K562 (cell line): ENCODE results near the gene PNPLA1. TPM values are rescaled to one million over a fixed set of nuclear protein-coding genes. Genes with fewer than 3 reads are reported as not detected.

Experiments used
- ATAC-seq: fragments of 200-7000 bp; cut with Tn5 transposase; 3 replicates; pipeline ENCODE4 v1.9.1; 2020; ENCODE audit warnings: moderate library complexity
- BruUV-seq: library from RNA; stranded (reverse); fragments of 400-500 nt; replicated peaks from 2 replicates; lab custom pipeline; 2021; lab: Mats Ljungman, UMichigan
- CTCF ChIA-PET: fragments of 300-600 bp; formaldehyde crosslinking; extraction: SDS; loops from one replicate; lab custom pipeline; 2021; ENCODE audit warnings: low intra/inter-chr PET ratio; lab: Yijun Ruan, JAX
- POLR2A ChIA-PET: fragments of 300-600, 350-650 bp; sonication (Branson Sonifier 250); formaldehyde crosslinking; extraction: SDS; loops from one replicate; lab custom pipeline; 2021; ENCODE audit warnings: antibody characterized with exemption, inconsistent platforms; lab: Yijun Ruan, JAX
- DNase-seq, 4 experiments: peaks; one replicate each; pipeline versions ENCODE4 v3.0.0 to v3.0.0-alpha.2; 2011 to 2018; ENCODE audit warnings: low spot score in 3 of 4, mixed read lengths in 3 of 4; ENCODE audit errors: extremely low read depth in 1 of 4
- FAIRE-seq: peaks from 2 replicates; lab custom pipeline; 2011; peaks lifted over from hg19 to GRCh38; lab: Jason Lieb, UNC
- H2AFZ ChIP-seq: 2 replicates; pipeline ENCODE4 v1.6.0; 2011; ENCODE audit warnings: low read depth, low read length, control low read depth, inconsistent platforms
- H3K27ac ChIP-seq: fragments of 200-600 bp; 3 replicates; pipeline ENCODE4 v1.8.0; 2011; ENCODE audit warnings: low read depth, mild to moderate bottlenecking, control low read depth, inconsistent platforms, low read length, moderate library complexity, mixed read lengths; ENCODE audit errors: extremely low read depth
- H3K27me3 ChIP-seq, 2 experiments: fragments of 300-600 bp in 1 of 2; 2 replicates in 1 of 2; 3 replicates in 1 of 2; pipeline versions ENCODE4 v1.6.0 to v1.8.0; 2011; ENCODE audit warnings: inconsistent platforms in 2 of 2, low read length in 2 of 2, mild to moderate bottlenecking in 1 of 2, mixed read lengths in 1 of 2, moderate library complexity in 1 of 2; ENCODE audit not compliant: control insufficient read depth in 2 of 2, insufficient read depth in 2 of 2
- H3K36me3 ChIP-seq: fragments of 300-600 bp; 3 replicates; pipeline ENCODE4 v1.8.0; 2011; ENCODE audit warnings: mild to moderate bottlenecking, low read length, inconsistent platforms; ENCODE audit not compliant: control insufficient read depth, insufficient read depth
- H3K4me1 ChIP-seq, 2 experiments: fragments of 200-600 bp in 1 of 2; replicated peaks in 1 of 2; 2 replicates in 1 of 2; 3 replicates in 1 of 2; pipeline versions ENCODE4 v1.5.1 to v1.8.0; 2011; ENCODE audit warnings: inconsistent platforms in 2 of 2, low read length in 2 of 2, mild to moderate bottlenecking in 1 of 2, mixed read lengths in 1 of 2, moderate library complexity in 1 of 2; ENCODE audit not compliant: control insufficient read depth in 2 of 2, insufficient read depth in 2 of 2
- H3K4me2 ChIP-seq: 2 replicates; pipeline ENCODE4 v1.6.1; 2011; ENCODE audit warnings: low read length, control low read depth, inconsistent platforms, mixed read lengths; ENCODE audit not compliant: insufficient read depth
- H3K4me3 ChIP-seq: fragments of 200-600 bp; sonication (generic), shearing (Covaris generic); 2 replicates; pipeline ENCODE4 v1.5.1; 2016; ENCODE audit warnings: control low read depth, inconsistent platforms
- H3K79me2 ChIP-seq: fragments of 200-600 bp; 3 replicates; pipeline ENCODE4 v1.8.0; 2011; ENCODE audit warnings: low read length, inconsistent platforms; ENCODE audit not compliant: control insufficient read depth, insufficient read depth
- H3K9ac ChIP-seq, 2 experiments: 2 replicates each; pipeline versions ENCODE4 v1.6.0 to v1.6.1; 2011; ENCODE audit warnings: low read depth in 2 of 2, low read length in 2 of 2, control low read depth in 1 of 2, inconsistent platforms in 1 of 2, mild to moderate bottlenecking in 1 of 2, mixed read lengths in 1 of 2; ENCODE audit not compliant: insufficient read depth in 1 of 2
- H3K9me1 ChIP-seq: one replicate; pipeline ENCODE4 v1.6.0; 2011; ENCODE audit warnings: inconsistent platforms, mild to moderate bottlenecking, low read length, moderate library complexity; ENCODE audit not compliant: control insufficient read depth, insufficient read depth
- H3K9me3 ChIP-seq: replicated peaks from 2 replicates; pipeline ENCODE4 v1.5.1; 2011; ENCODE audit warnings: low read depth, low read length, inconsistent platforms; ENCODE audit not compliant: control insufficient read depth, insufficient read depth
- H4K20me1 ChIP-seq: replicated peaks from 2 replicates; pipeline ENCODE4 v1.6.1; 2011; ENCODE audit warnings: low read length, inconsistent platforms, mixed read lengths; ENCODE audit not compliant: control insufficient read depth, insufficient read depth
- CEBPG ChIP-seq, 3 experiments: fragments of 200-800 bp in 1 of 3; sonication (Bioruptor generic) in 1 of 3; sonication (generic) in 1 of 3; formaldehyde crosslinking in 1 of 3; IDR thresholded peaks in 2 of 3; conservative IDR thresholded peaks in 1 of 3; 2 replicates each; pipeline versions ENCODE4 v1.6.1 to v1.8.0; 2016 to 2022; ENCODE audit warnings: missing compliant biosample characterization in 2 of 3, missing genetic modification characterization in 2 of 3, mild to moderate bottlenecking in 1 of 3, missing genetic modification reagents in 1 of 3
- DLX4 ChIP-seq: fragments of 250-450 bp; sonication (Bioruptor Pico); IDR thresholded peaks from 2 replicates; pipeline ENCODE4 v1.6.1; 2021; ENCODE audit warnings: mild to moderate bottlenecking
- ESRRA ChIP-seq: fragments of 450-650 bp; IDR thresholded peaks from 2 replicates; pipeline ENCODE4 v1.6.1; 2014; ENCODE audit warnings: low read depth, mild to moderate bottlenecking, moderate library complexity, borderline replicate concordance
- GMEB1 ChIP-seq: fragments of 250-450 bp; sonication (Bioruptor Pico); IDR thresholded peaks from 2 replicates; pipeline ENCODE4 v1.4.0; 2020; ENCODE audit warnings: mild to moderate bottlenecking
- HNRNPK ChIP-seq: fragments of 200-400 bp; formaldehyde crosslinking; IDR thresholded peaks from one replicate; pipeline ENCODE4 v1.6.1; 2018; ENCODE audit warnings: mild to moderate bottlenecking, low read depth, low read length; ENCODE audit not compliant: poor library complexity, severe bottlenecking
- KAT7 ChIP-seq: sonication (generic); formaldehyde crosslinking; IDR thresholded peaks from 2 replicates; pipeline ENCODE4 v1.8.0; 2022; ENCODE audit warnings: missing genetic modification reagents, mild to moderate bottlenecking, borderline replicate concordance
- MTA1 ChIP-seq: fragments of 450-650 bp; IDR thresholded peaks from 2 replicates; pipeline ENCODE4 v1.6.1; 2017; ENCODE audit warnings: borderline replicate concordance
- SIX5 ChIP-seq, 2 experiments: IDR thresholded peaks; 2 replicates each; pipeline ENCODE4 v1.6.1; 2011; ENCODE audit warnings: low read length in 2 of 2, borderline replicate concordance in 1 of 2, low read depth in 1 of 2, mild to moderate bottlenecking in 1 of 2, moderate library complexity in 1 of 2; ENCODE audit not compliant: insufficient read depth in 1 of 2
- ZKSCAN1 ChIP-seq: fragments of 150-350 bp; IDR thresholded peaks from 2 replicates; pipeline ENCODE4 v1.6.1; 2016; ENCODE audit warnings: low read depth, low read length
- ZKSCAN3 ChIP-seq: fragments of 250-450 bp; sonication (Bioruptor Pico); IDR thresholded peaks from 2 replicates; pipeline ENCODE4 v1.4.0; 2020
- WGBS: fragments of 100-300 bp; shearing (Covaris generic); methylation state at CpG from one replicate; pipeline ENCODE4 v1.1.6; 2016; ENCODE audit warnings: low coverage, mixed read lengths; ENCODE audit not compliant: insufficient coverage; ENCODE audit errors: missing lambda C conversion rate; 5-methylcytosine and 5-hydroxymethylcytosine counted together
- in situ Hi-C: fragments of 300-500 bp; cut with MboI; formaldehyde crosslinking; loops from 4 replicates; pipeline ENCODE4 v1.15.0; 2018; ENCODE audit warnings: inconsistent platforms, mixed read lengths
- intact Hi-C: fragments of 100-400 bp; cut with micrococcal nuclease; formaldehyde crosslinking; loops from 2 replicates; pipeline ENCODE4 v1.14.2; 2022
- polyA plus RNA-seq, 8 experiments: library from polyadenylated mRNA; depleted of rRNA in 4 of 8; stranded (reverse) in 5 of 8; unstranded in 3 of 8; fragments of >200 nt; fragmentation: Nextera tagmentation in 2 of 8; fragmentation: Illumina TruSeq in 1 of 8; extraction: Ambion mirVana in 2 of 8; extraction: Trizol in 1 of 8; gene quantifications; 2 replicates each; pipeline versions ENCODE4 v1.2.1 to v1.2.3, GENCODE V29; 2011 to 2014; ENCODE audit warnings: inconsistent platforms in 1 of 8, missing spikeins in 1 of 8
- total RNA-seq, 7 experiments: library from RNA; depleted of rRNA in 6 of 7; stranded (reverse); fragments of >200 nt in 6 of 7; fragmentation: Illumina TruSeq in 2 of 7; extraction: Trizol in 2 of 7; gene quantifications; 2 replicates each; pipeline versions ENCODE4 v1.2.1 to v1.2.3, GENCODE V29; 2011 to 2021; ENCODE audit warnings: low replicate concordance in 1 of 7
- TF ChIP-seq, protein P1 (sequence below): sonication (generic); formaldehyde crosslinking; IDR thresholded peaks from 2 replicates; pipeline ENCODE4 v1.8.0; 2022; ENCODE audit warnings: mild to moderate bottlenecking, missing genetic modification reagents, borderline replicate concordance
- TF ChIP-seq, protein P2 (sequence below), 2 experiments: fragments of 450-650 bp; IDR thresholded peaks; 2 replicates each; pipeline ENCODE4 v1.6.1; 2016
- TF ChIP-seq, protein P3 (sequence below): sonication (generic); IDR thresholded peaks from 2 replicates; pipeline ENCODE4 v1.6.1; 2016

PNPLA1 gene
- total and polyA plus RNA-seq, 9 of the 15 experiments (the other 6 are each of a cell fraction or from before 2014, with no cell fraction given) = 0.04 to 0.27 (median 0.13) TPM; not detected in 2

DNA sequence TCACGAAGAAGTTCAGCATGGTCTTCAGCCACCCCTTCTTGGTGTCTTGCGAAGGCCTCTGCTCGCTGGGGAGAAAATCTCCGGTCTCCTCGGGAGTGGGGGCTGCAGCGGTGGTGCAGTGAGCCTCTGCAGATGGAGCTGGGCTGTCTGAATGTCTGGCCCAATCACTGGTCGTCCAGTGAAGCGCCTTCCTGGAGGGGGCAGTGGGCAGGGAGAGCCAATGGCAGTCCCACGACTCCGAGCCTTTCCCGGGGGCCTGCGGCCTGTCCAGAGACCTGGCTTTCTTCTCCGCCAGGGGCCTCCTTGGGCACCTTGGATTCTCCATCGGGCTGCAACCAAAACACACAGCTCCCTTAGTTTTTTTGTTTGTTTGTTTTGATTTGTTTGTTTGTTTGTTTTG, 60.5 kb downstream of the PNPLA1 start:
- in situ Hi-C loops (no loop called here), intact Hi-C loops (no loop called here)
- Histone ChIP-seq H3K9me1 (no peaks in the 10 kb centered on the region), H3K9ac (peak overlapping the region in 1 of 2 experiments; percentile 46; a peak in 1 of 4 replicates), H3K4me2 (no peak overlapping the region), H3K27ac (no peak overlapping the region), H3K27me3 (peaks cover 69 to 93% of the 10 kb centered on the region in 2 experiments), H3K79me2 (no peaks in the 10 kb centered on the region), H4K20me1 (peaks cover 10% of the 10 kb centered on the region; the same call in 1 of the 2 replicates), H3K9me3 (no peaks in the 10 kb centered on the region), H2AFZ (no peak overlapping the region), H3K4me3 (no peak overlapping the region), H3K36me3 (no peaks in the 10 kb centered on the region), H3K4me1 (peaks cover 0 to 8% of the 10 kb centered on the region in 2 experiments; a peak in 4 of 5 replicates)
- ChIA-PET POLR2A (interaction anchor here (1.3 to 1.4 kb wide), 2 partner anchors 8 to 10 kb away, joined by 3 to 5 read pairs; no protein-coding TSS in a partner anchor), CTCF (no interaction called here)
- WGBS = 26% methylated on average over 14 of the region's 14 CpGs
- ATAC-seq = no peak
- no TSS peak for BruUV-seq
- no peak for DNase-seq
- FAIRE-seq = no peak
- TF ChIP-seq GMEB1 (CRISPR knock-in tag) (no peak), KAT7 (CRISPR knock-in tag) (no peak), ESRRA (no peak), CEBPG (CRISPR knock-in tag; IDR thresholded peaks at IDR 0.05) (no peak), CEBPG (tag; conservative IDR thresholded peaks at IDR 0.05 in 1 of 2, IDR thresholded peaks at IDR 0.05 in 1 of 2) (no peak), HNRNPK (no peak), ZKSCAN1 (no peak), ZKSCAN3 (no peak), MTA1 (no peak), DLX4 (CRISPR knock-in tag) (no peak), SIX5 (IDR thresholded peaks at IDR 0.05; ENCODE audit: borderline replicate concordance in 1 of 2, insufficient read depth in 1 of 2, low read depth in 1 of 2, low read length in 2 of 2) (no peak)
- TF ChIP-seq, protein P1, sequence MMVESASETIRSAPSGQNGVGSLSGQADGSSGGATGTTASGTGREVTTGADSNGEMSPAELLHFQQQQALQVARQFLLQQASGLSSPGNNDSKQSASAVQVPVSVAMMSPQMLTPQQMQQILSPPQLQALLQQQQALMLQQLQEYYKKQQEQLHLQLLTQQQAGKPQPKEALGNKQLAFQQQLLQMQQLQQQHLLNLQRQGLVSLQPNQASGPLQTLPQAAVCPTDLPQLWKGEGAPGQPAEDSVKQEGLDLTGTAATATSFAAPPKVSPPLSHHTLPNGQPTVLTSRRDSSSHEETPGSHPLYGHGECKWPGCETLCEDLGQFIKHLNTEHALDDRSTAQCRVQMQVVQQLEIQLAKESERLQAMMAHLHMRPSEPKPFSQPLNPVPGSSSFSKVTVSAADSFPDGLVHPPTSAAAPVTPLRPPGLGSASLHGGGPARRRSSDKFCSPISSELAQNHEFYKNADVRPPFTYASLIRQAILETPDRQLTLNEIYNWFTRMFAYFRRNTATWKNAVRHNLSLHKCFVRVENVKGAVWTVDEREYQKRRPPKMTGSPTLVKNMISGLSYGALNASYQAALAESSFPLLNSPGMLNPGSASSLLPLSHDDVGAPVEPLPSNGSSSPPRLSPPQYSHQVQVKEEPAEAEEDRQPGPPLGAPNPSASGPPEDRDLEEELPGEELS (CRISPR knock-in tag) = no peak
- TF ChIP-seq, protein P2, sequence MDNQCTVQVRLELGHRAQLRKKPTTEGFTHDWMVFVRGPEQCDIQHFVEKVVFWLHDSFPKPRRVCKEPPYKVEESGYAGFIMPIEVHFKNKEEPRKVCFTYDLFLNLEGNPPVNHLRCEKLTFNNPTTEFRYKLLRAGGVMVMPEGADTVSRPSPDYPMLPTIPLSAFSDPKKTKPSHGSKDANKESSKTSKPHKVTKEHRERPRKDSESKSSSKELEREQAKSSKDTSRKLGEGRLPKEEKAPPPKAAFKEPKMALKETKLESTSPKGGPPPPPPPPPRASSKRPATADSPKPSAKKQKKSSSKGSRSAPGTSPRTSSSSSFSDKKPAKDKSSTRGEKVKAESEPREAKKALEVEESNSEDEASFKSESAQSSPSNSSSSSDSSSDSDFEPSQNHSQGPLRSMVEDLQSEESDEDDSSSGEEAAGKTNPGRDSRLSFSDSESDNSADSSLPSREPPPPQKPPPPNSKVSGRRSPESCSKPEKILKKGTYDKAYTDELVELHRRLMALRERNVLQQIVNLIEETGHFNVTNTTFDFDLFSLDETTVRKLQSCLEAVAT (IDR thresholded peaks at IDR 0.05) = no peak
- TF ChIP-seq, protein P3, sequence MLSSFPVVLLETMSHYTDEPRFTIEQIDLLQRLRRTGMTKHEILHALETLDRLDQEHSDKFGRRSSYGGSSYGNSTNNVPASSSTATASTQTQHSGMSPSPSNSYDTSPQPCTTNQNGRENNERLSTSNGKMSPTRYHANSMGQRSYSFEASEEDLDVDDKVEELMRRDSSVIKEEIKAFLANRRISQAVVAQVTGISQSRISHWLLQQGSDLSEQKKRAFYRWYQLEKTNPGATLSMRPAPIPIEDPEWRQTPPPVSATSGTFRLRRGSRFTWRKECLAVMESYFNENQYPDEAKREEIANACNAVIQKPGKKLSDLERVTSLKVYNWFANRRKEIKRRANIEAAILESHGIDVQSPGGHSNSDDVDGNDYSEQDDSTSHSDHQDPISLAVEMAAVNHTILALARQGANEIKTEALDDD = no peak
